Measurements from ENCODE around the gene MAF.

DNA sequence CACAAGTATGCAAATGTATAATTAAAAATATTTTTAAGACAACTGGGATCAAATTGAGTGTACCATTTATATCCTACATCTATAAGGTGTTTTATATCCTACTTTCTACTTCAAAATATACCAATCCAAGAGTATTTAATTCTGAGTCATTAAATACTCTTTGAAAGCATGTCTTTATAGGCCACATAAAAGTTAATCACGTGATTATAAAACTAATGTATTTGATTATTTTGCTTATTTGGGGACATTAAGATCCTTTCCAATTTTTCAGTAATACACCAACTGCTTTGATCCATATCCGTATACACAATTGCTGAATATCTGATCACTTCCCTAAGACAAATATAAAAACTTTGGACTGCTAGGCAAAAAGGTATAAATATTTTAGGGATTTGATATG is 26.6 kb upstream of the MAF start:
- TF ChIP-seq ZNF274 (IDR thresholded peaks at IDR 0.05; ENCODE audit: low read depth, low read length) (no peak), YY1 (IDR thresholded peaks at IDR 0.05; ENCODE audit: insufficient read depth, insufficient read length) (no peak)

Data from NT2/D1 (cell line).